Testis (tissue), 3 donors: ENCODE data around the gene IFT43. TPM values are rescaled to one million over a fixed set of nuclear protein-coding genes. Genes with fewer than 3 reads are reported as not detected.

Experiments
- DNase-seq: peaks from one replicate; pipeline ENCODE4 v3.0.0-alpha.2; 2019
- H3K27ac ChIP-seq, 2 donors: fragments of 200-600 bp; sonication (generic); one replicate each; pipeline ENCODE4 v1.5.1; 2019
- H3K27me3 ChIP-seq: fragments of 200-600 bp; sonication (generic); one replicate; pipeline ENCODE4 v1.5.1; 2019
- H3K36me3 ChIP-seq: fragments of 200-600 bp; sonication (generic); one replicate; pipeline ENCODE4 v1.5.1; 2017; ENCODE audit warnings: low read depth; ENCODE audit errors: missing control alignments
- H3K4me1 ChIP-seq: fragments of 200-600 bp; sonication (generic); one replicate; pipeline ENCODE4 v1.5.1; 2019
- H3K4me3 ChIP-seq, 2 donors: fragments of 200-600 bp; sonication (generic); one replicate each; pipeline ENCODE4 v1.5.1; 2017 to 2019
- H3K9me3 ChIP-seq: fragments of 200-600 bp; sonication (generic); one replicate; pipeline ENCODE4 v1.5.1; 2017
- CTCF ChIP-seq, 3 experiments: fragments of 450-650 bp in 2 of 3; fragments of 200-600 bp in 1 of 3; sonication (generic) in 1 of 3; IDR thresholded peaks; one replicate each; pipeline ENCODE4 v1.5.1; 2016 to 2019; ENCODE audit warnings: antibody characterized with exemption in 3 of 3, mild to moderate bottlenecking in 2 of 3, moderate library complexity in 1 of 3
- POLR2A ChIP-seq: fragments of 450-650 bp; IDR thresholded peaks from one replicate; pipeline ENCODE4 v1.6.1; 2017; ENCODE audit warnings: antibody characterized with exemption, mild to moderate bottlenecking, moderate library complexity
- whole genome bisulfite sequencing, 2 donors: methylation state at CpG; one replicate each; pipeline ENCODE4 v1.1.5; 2018; 5-methylcytosine and 5-hydroxymethylcytosine counted together
- intact Hi-C: fragments of 100-400 bp; cut with DNase I; formaldehyde crosslinking; loops from one replicate; pipeline ENCODE4 v1.15.1; 2023; ENCODE audit warnings: low total_unique reads
- polyA plus RNA-seq: library from polyadenylated mRNA; stranded (reverse); fragments of 350-450 nt; fragmentation: Illumina TruSeq; extraction: RNeasy Lipid Tissue Mini Kit (QIAGEN cat#74804); gene quantifications from one replicate; pipeline ENCODE4 v1.2.3, GENCODE V29; 2014; ENCODE audit warnings: low read depth, low replicate concordance; ENCODE audit not compliant: insufficient read depth
- total RNA-seq, 2 donors: library from RNA; depleted of rRNA; stranded (reverse); fragments of >200 nt; gene quantifications; one replicate each; pipeline ENCODE4 v1.2.3, GENCODE V29; 2016

IFT43 gene
- total and polyA plus RNA-seq, 3 donors from 2014 or later: 55.1 to 85.4 (median 68.4) TPM

- peak; percentile 75 for DNase-seq
- H3K27me3 ChIP-seq: no peaks in the 10 kb centered on the region
- intact Hi-C loops: loop anchor here (5.0 kb wide), 1 partner anchor 264 kb away; no protein-coding TSS in a partner anchor
- no peak for TF ChIP-seq CTCF (IDR thresholded peaks at IDR 0.05)
- TF ChIP-seq POLR2A: peak; percentile 47
- WGBS, 2 donors: 1% methylated on average over 26 of the region's 26 CpGs
- H3K4me1 ChIP-seq: peaks cover 22% of the 10 kb centered on the region
- peak within 1 kb of the TSS; percentile 88 to 95 for H3K27ac ChIP-seq
- no peaks in the 10 kb centered on the region for H3K36me3 ChIP-seq
- H3K9me3 ChIP-seq: no peaks in the 10 kb centered on the region
- peak within 1 kb of the TSS; percentile 65 to 70 for H3K4me3 ChIP-seq
These were observed 3.9 kb upstream of the IFT43 start, which contains the start of gene TGFB3 for GRCh38 chr14:75981426-75982265. Gene TGFB3, minus strand, starts transcription at chr14:75981995. Its CDS starts 1,102 bp downstream, at chr14:75980893.

- DNase-seq: peak; percentile 88
- Histone ChIP-seq H3K27ac (peak overlapping the region; percentile 88 to 95), H3K27me3 (no peaks in the 10 kb centered on the region), H3K4me1 (peaks cover 22% of the 10 kb centered on the region), H3K4me3 (peak overlapping the region; percentile 65 to 70), H3K36me3 (no peaks in the 10 kb centered on the region), H3K9me3 (no peaks in the 10 kb centered on the region)
- intact Hi-C loops: loop anchor here (5.0 kb wide), 1 partner anchor 265 kb away; no protein-coding TSS in a partner anchor
- TF ChIP-seq CTCF (IDR thresholded peaks at IDR 0.05) (peak in 2 of 3 experiments; percentile 48 to 69), POLR2A (no peak)
- 1% methylated on average over 39 to 52 of the region's 77 CpGs for WGBS, 2 donors
These were observed 3.1 kb upstream of the IFT43 start for GRCh38 chr14:75982266-75983018.

DNA sequence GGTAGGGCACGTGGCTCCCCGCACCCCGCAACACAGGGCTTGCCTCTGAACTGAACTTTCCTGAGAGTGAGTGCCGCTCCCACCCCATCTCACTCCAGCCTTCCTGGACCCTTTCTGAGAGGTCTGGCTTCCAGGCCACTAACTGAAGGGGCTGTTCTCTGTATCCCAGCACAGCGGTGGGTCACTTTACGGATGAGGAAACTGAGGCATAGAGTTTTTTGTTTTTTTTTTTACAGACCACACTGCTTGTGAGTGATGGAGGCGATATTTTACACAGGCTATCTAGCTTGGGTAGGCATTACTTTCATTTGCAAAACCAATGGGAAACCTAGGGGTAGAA lies 2.6 kb upstream of the IFT43 start:
- Histone ChIP-seq H3K4me3 (peak overlapping the region; percentile 65 to 70), H3K27me3 (no peaks in the 10 kb centered on the region), H3K36me3 (no peaks in the 10 kb centered on the region), H3K27ac (peak overlapping the region; percentile 88 to 95), H3K4me1 (peaks cover 18% of the 10 kb centered on the region), H3K9me3 (no peaks in the 10 kb centered on the region)
- intact Hi-C loops: loop anchor here (5.0 kb wide), 1 partner anchor 266 kb away; no protein-coding TSS in a partner anchor
- TF ChIP-seq CTCF (IDR thresholded peaks at IDR 0.05) (no peak), POLR2A (no peak)
- 23 to 29% methylated on average over 6 to 7 of the region's 7 CpGs for WGBS, 2 donors
- no peak for DNase-seq

DNA sequence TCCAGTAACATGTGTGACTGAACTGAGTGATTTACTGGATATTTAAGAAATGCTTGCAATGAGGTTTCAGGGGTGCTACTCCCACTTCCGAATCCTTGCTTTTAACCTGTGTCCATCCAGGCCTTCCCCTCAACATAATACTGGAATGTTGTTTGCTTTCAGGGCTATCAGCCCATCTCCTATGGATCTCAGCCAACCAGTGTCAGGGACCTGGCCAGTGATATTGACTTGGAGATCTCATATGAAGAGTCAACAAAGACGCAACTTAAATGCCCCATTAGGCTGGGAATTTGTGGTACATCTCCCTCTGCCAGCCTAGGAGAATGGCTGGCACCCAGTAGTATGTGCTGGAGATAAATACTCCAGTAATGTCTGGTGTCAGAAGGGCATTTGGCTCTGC lies 889 bp upstream of the IFT43 start:
- Histone ChIP-seq H3K9me3 (no peaks in the 10 kb centered on the region), H3K4me3 (no peak overlapping the region), H3K36me3 (no peaks in the 10 kb centered on the region), H3K4me1 (peaks cover 10% of the 10 kb centered on the region), H3K27me3 (no peaks in the 10 kb centered on the region), H3K27ac (no peak overlapping the region)
- intact Hi-C loops: loop anchor here (5.0 kb wide), 1 partner anchor 267 kb away; no protein-coding TSS in a partner anchor
- TF ChIP-seq CTCF (IDR thresholded peaks at IDR 0.05) (no peak), POLR2A (no peak)
- DNase-seq: no peak
- 76 to 90% methylated on average over 2 of the region's 2 CpGs for WGBS, 2 donors
